SU-DHL-6 (cell line): Measurements from ENCODE around the gene GFI1B.

Experiments
- H2AFZ ChIP-seq: fragments of 200-600 bp; sonication (generic); 2 replicates; pipeline ENCODE4 v1.6.1; 2014; ENCODE audit warnings: low read depth, mild to moderate bottlenecking, moderate library complexity, mixed read lengths, antibody characterized with exemption, low read length; ENCODE audit not compliant: severe bottlenecking
- H3F3A ChIP-seq: fragments of 200-600 bp; shearing (Covaris generic); 2 replicates; pipeline ENCODE4 v1.6.0; 2016; ENCODE audit warnings: antibody characterized with exemption, mild to moderate bottlenecking; ENCODE audit not compliant: insufficient read depth
- H3K27ac ChIP-seq: fragments of 200-600 bp; sonication (generic); 2 replicates; pipeline ENCODE4 v1.5.1; 2016; ENCODE audit warnings: low read depth, mild to moderate bottlenecking, low read length, moderate library complexity, mixed read lengths
- H3K27me3 ChIP-seq: fragments of 200-600 bp; sonication (generic), shearing (Covaris generic); 2 replicates; pipeline ENCODE4 v1.6.0; 2014; ENCODE audit warnings: mild to moderate bottlenecking, low read length
- H3K36me3 ChIP-seq: fragments of 200-600 bp; sonication (generic); 2 replicates; pipeline ENCODE4 v1.6.1; 2014; ENCODE audit warnings: mild to moderate bottlenecking, low read length, mixed read lengths
- H3K4me2 ChIP-seq: fragments of 300-600, 200-600 bp; shearing (Covaris generic), sonication (generic); 2 replicates; pipeline ENCODE4 v1.6.0; 2014; ENCODE audit warnings: low read length, low read depth, mild to moderate bottlenecking; ENCODE audit not compliant: poor library complexity, severe bottlenecking
- H3K4me3 ChIP-seq: fragments of 200-600 bp; sonication (generic); 2 replicates; pipeline ENCODE4 v1.5.1; 2014; ENCODE audit warnings: antibody characterized with exemption, low read length, mild to moderate bottlenecking, mixed read lengths; ENCODE audit not compliant: insufficient read depth, poor library complexity, severe bottlenecking
- H3K79me2 ChIP-seq: fragments of 200-600 bp; sonication (generic); 2 replicates; pipeline ENCODE4 v1.6.1; 2014; ENCODE audit warnings: mild to moderate bottlenecking, low read length, moderate library complexity; ENCODE audit not compliant: insufficient read depth
- H3K9ac ChIP-seq: fragments of 200-600 bp; sonication (generic); 2 replicates; pipeline ENCODE4 v1.7.0; 2014; ENCODE audit warnings: mild to moderate bottlenecking, low read length
- H3K9me2 ChIP-seq: fragments of 200-600 bp; sonication (generic); replicated peaks from 2 replicates; pipeline ENCODE4 v1.6.1; 2014; ENCODE audit warnings: low read length; ENCODE audit not compliant: insufficient read depth
- H3K9me3 ChIP-seq: fragments of 200-600 bp; sonication (generic); 2 replicates; pipeline ENCODE4 v1.6.1; 2014; ENCODE audit warnings: low read length, mixed read lengths; ENCODE audit not compliant: insufficient read depth
- H4K20me1 ChIP-seq: fragments of 200-600 bp; sonication (generic); 2 replicates; pipeline ENCODE4 v1.6.1; 2014; ENCODE audit warnings: low read depth, mild to moderate bottlenecking, antibody characterized with exemption, low read length, moderate library complexity, mixed read lengths
- CTCF ChIP-seq: fragments of 200-600 bp; sonication (generic); IDR thresholded peaks from one replicate; pipeline ENCODE4 v1.5.1; 2017; ENCODE audit warnings: antibody characterized with exemption, mild to moderate bottlenecking, low read length, moderate library complexity; ENCODE audit not compliant: insufficient read depth, poor library complexity, severe bottlenecking
- EZH2phosphoT487 ChIP-seq: fragments of 200-600 bp; sonication (generic), shearing (Covaris generic); conservative IDR thresholded peaks from 2 replicates; pipeline ENCODE4 v1.6.1; 2018; ENCODE audit warnings: mild to moderate bottlenecking, antibody characterized with exemption, low read length, moderate library complexity, mixed read lengths

GFI1B gene

GRCh38 chr9:132973166-132973565 lies 5.3 kb upstream of the GFI1B start:
- Histone ChIP-seq H2AFZ (no peak overlapping the region), H3K4me2 (no peak overlapping the region), H3K9me2 (no peaks in the 10 kb centered on the region), H3K9ac (no peak overlapping the region), H3K36me3 (no peaks in the 10 kb centered on the region), H3K27me3 (no peaks in the 10 kb centered on the region), H3K4me3 (no peak overlapping the region), H3K79me2 (no peaks in the 10 kb centered on the region), H3K27ac (no peak overlapping the region), H4K20me1 (no peaks in the 10 kb centered on the region), H3K9me3 (no peaks in the 10 kb centered on the region), H3F3A (no peaks in the 10 kb centered on the region)
- TF ChIP-seq CTCF (no peak), EZH2phosphoT487 (no peak)

- no peak overlapping the region for H3K9ac ChIP-seq
- no peaks in the 10 kb centered on the region for H4K20me1 ChIP-seq
- H3F3A ChIP-seq: no peaks in the 10 kb centered on the region
- no peaks in the 10 kb centered on the region for H3K9me3 ChIP-seq
- H3K79me2 ChIP-seq: no peaks in the 10 kb centered on the region
- no peak overlapping the region for H3K4me2 ChIP-seq
- no peaks in the 10 kb centered on the region for H3K36me3 ChIP-seq
- H3K9me2 ChIP-seq: no peaks in the 10 kb centered on the region
- H3K27me3 ChIP-seq: no peaks in the 10 kb centered on the region
- TF ChIP-seq CTCF (no peak), EZH2phosphoT487 (no peak)
- H3K4me3 ChIP-seq: no peak overlapping the region
- H3K27ac ChIP-seq: no peak overlapping the region
- no peak overlapping the region for H2AFZ ChIP-seq
Observed at GRCh38 chr9:132973713-132974112, 4.8 kb upstream of the GFI1B start.

GRCh38 chr9:132975961-132976360 lies 2.5 kb upstream of the GFI1B start:
- Histone ChIP-seq H3K4me2 (no peak overlapping the region), H3K27me3 (no peaks in the 10 kb centered on the region), H3F3A (no peaks in the 10 kb centered on the region), H2AFZ (no peak overlapping the region), H3K79me2 (no peaks in the 10 kb centered on the region), H3K9ac (no peak overlapping the region), H3K4me3 (no peak overlapping the region), H3K36me3 (no peaks in the 10 kb centered on the region), H3K9me2 (no peaks in the 10 kb centered on the region), H3K9me3 (no peaks in the 10 kb centered on the region), H4K20me1 (no peaks in the 10 kb centered on the region), H3K27ac (no peak overlapping the region)
- no peak for TF ChIP-seq CTCF
- TF ChIP-seq EZH2phosphoT487: no peak

GRCh38 chr9:132976571-132976970 lies 1.9 kb upstream of the GFI1B start:
- Histone ChIP-seq H3K9me3 (no peaks in the 10 kb centered on the region), H3K4me3 (no peak overlapping the region), H3K9me2 (no peaks in the 10 kb centered on the region), H2AFZ (no peak overlapping the region), H3K27me3 (no peaks in the 10 kb centered on the region), H3F3A (no peaks in the 10 kb centered on the region), H3K9ac (no peak overlapping the region), H3K4me2 (no peak overlapping the region), H3K27ac (no peak overlapping the region), H3K36me3 (no peaks in the 10 kb centered on the region), H3K79me2 (no peaks in the 10 kb centered on the region), H4K20me1 (no peaks in the 10 kb centered on the region)
- TF ChIP-seq CTCF (no peak), EZH2phosphoT487 (no peak)
